Mucosa of descending colon (tissue), 3 donors: ENCODE data around the gene PIGT. TPM values are rescaled to one million over a fixed set of nuclear protein-coding genes. Genes with fewer than 3 reads are reported as not detected.

Experiments
- ATAC-seq: fragments of 200-7000 bp; cut with Tn5 transposase; one replicate; pipeline ENCODE4 v1.9.1; 2020; ENCODE audit warnings: mild to moderate bottlenecking, moderate library complexity
- DNase-seq, 3 donors: peaks; one replicate each; pipeline ENCODE4 v3.0.0-alpha.2; 2020
- H3K36me3 ChIP-seq: fragments of 200-600 bp; one replicate; pipeline ENCODE4 v1.8.0; 2021; ENCODE audit warnings: low read depth, mild to moderate bottlenecking
- H3K4me1 ChIP-seq: fragments of 200-600 bp; one replicate; pipeline ENCODE4 v1.8.0; 2021; ENCODE audit warnings: low read depth, mild to moderate bottlenecking
- H3K4me3 ChIP-seq: fragments of 200-600 bp; one replicate; pipeline ENCODE4 v1.8.0; 2021; ENCODE audit warnings: mild to moderate bottlenecking
- H3K9me3 ChIP-seq: fragments of 200-600 bp; one replicate; pipeline ENCODE4 v1.8.0; 2021; ENCODE audit warnings: mild to moderate bottlenecking
- intact Hi-C, 2 donors: fragments of 100-400 bp; cut with DNase I in 1 of 2; cut with micrococcal nuclease in 1 of 2; formaldehyde crosslinking; loops; one replicate each; pipeline versions ENCODE4 v1.11.0 to v1.11.1; 2022; cut with DNase I, micrococcal nuclease
- long read RNA-seq, 2 donors: library from polyadenylated mRNA; unstranded; transcript quantifications; one replicate each; pipeline ENCODE4 v2.0.0, GENCODE V29; 2019 to 2021
- total RNA-seq, 3 donors: library from RNA; stranded (reverse); fragmentation: NEBNext Ultra II Directional in 2 of 3; extraction: Animal tissue kit (Norgen Biotek cat#: 25700) in 2 of 3; gene quantifications; one replicate each; pipeline versions ENCODE4 v1.2.1 to v1.2.4, GENCODE V29; 2021 to 2023
- TF ChIP-seq, protein P1 (sequence below): fragments of 200-600 bp; IDR thresholded peaks from one replicate; pipeline ENCODE4 v1.8.0; 2022; ENCODE audit warnings: antibody characterized with exemption, mild to moderate bottlenecking
- donor health status: DM: no; HTN: no; CAD: no; lungs with moderate emphysema.
- donor health status: DM: no; HTN: no; CAD: no.
- donor health status: DM: no; HTN: yes; CAD: no.

The PIGT gene
- 100 to 1,000 TPM in 2 of 3 donors, 10 to 100 TPM in 1; 92.1 to 137 (median 124) TPM for total RNA-seq
- long read RNA-seq, donor 1, transcript PIGT-202 (12 exons, 2,245 nt): major isoform, 55 of 95 reads
- long read RNA-seq, donor 1, partial matches to known transcripts: 16 of 95 reads
- long read RNA-seq, donor 1, other reads (novel, unspliced or antisense): 14 of 95 reads
- long read RNA-seq, donor 2, transcript PIGT-202 (12 exons, 2,245 nt): major isoform, 47 of 81 reads
- long read RNA-seq, donor 2, partial matches to known transcripts: 11 of 81 reads
- long read RNA-seq, donor 2, other reads (novel, unspliced or antisense): 18 of 81 reads

DNA sequence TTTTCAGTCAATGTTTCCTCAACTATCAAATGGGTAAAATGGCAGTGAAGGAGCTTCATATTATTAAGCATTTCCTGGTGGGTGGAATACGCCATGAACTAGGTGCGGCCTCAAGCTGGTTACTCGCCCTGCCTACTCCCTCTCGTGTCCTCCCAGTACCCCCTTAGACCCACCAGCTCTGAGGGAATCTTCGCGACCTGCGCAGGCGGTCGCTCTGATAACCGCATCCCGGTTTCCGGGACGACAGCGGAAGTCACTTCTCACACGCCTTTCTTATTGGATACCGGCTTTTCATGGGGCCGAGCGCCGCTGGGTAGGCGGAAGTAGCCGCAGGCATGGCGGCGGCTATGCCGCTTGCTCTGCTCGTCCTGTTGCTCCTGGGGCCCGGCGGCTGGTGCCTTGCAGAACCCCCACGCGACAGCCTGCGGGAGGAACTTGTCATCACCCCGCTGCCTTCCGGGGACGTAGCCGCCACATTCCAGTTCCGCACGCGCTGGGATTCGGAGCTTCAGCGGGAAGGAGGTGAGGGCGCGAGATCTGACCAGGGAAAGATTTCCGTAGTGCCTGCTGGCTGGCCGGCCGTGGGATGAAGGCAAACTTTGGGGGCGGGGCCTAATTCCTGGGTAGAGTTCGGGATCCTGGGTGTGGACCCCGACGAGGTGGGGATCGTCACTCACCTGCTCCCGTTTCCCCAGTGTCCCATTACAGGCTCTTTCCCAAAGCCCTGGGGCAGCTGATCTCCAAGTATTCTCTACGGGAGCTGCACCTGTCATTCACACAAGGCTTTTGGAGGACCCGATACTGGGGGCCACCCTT is at the start of gene PIGT:
TSS of gene PIGT (plus strand) at position 320 of the 816 bp plus-strand sequence. CDS start at position 336, 16 bp downstream.
- peaks cover under 1% of the 10 kb centered on the region for H3K36me3 ChIP-seq
- H3K4me3 ChIP-seq: peak within 1 kb of the TSS; percentile 83
- TF ChIP-seq, protein P1, sequence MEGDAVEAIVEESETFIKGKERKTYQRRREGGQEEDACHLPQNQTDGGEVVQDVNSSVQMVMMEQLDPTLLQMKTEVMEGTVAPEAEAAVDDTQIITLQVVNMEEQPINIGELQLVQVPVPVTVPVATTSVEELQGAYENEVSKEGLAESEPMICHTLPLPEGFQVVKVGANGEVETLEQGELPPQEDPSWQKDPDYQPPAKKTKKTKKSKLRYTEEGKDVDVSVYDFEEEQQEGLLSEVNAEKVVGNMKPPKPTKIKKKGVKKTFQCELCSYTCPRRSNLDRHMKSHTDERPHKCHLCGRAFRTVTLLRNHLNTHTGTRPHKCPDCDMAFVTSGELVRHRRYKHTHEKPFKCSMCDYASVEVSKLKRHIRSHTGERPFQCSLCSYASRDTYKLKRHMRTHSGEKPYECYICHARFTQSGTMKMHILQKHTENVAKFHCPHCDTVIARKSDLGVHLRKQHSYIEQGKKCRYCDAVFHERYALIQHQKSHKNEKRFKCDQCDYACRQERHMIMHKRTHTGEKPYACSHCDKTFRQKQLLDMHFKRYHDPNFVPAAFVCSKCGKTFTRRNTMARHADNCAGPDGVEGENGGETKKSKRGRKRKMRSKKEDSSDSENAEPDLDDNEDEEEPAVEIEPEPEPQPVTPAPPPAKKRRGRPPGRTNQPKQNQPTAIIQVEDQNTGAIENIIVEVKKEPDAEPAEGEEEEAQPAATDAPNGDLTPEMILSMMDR: no peak
- no peaks in the 10 kb centered on the region for H3K9me3 ChIP-seq
- intact Hi-C loops: no loop called here
- peak; percentile 90 to 93 (median 91) for DNase-seq
- H3K4me1 ChIP-seq: peaks cover 52% of the 10 kb centered on the region
- peak; percentile 78 for ATAC-seq

DNA sequence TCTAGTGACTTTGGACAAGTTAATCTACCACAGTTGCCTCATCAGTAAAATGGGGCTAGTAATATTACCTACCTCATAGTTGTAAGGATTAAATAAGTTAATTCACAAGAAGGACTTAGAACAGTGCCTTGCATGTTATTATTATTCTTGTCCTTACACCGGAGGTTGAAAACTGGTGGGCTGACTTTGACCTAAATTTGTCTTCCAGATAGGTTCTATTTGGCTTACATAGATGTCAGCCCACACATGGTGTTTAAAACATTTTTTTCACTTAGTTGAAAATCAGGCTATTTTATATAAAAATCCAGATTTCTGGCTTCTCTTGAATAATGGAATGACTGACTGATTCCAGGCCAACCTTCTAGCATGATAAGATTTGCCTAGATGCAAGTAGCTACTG is 49.7 kb upstream of the PIGT start:
- Histone ChIP-seq H3K9me3 (no peaks in the 10 kb centered on the region), H3K4me1 (peaks cover 31% of the 10 kb centered on the region), H3K4me3 (no peak overlapping the region), H3K36me3 (peaks cover 9% of the 10 kb centered on the region)
- ATAC-seq: no peak
- TF ChIP-seq, protein P1: no peak
- intact Hi-C loops: no loop called here
- no peak for DNase-seq

DNA sequence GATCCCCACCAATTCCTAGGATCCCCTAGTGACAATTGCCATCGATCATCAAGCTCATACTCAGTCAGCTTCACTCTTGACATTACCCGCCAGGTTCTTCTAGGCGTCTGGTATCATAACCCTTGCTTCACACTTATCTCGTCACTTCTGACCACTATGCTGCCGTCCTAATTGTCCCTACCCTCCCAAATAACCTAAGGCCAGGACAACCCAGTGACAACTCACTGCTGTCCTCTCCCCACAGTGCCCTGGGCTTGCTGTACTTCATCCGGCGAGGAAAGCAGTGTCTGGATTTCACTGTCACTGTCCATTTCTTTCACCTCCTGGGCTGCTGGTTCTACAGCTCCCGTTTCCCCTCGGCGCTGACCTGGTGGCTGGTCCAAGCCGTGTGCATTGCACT is 49.3 kb upstream of the PIGT start:
- intact Hi-C loops: no loop called here
- no peaks in the 10 kb centered on the region for H3K9me3 ChIP-seq
- TF ChIP-seq, protein P1: no peak
- no peak overlapping the region for H3K4me3 ChIP-seq
- peaks cover 9% of the 10 kb centered on the region for H3K36me3 ChIP-seq
- ATAC-seq: no peak
- H3K4me1 ChIP-seq: peaks cover 31% of the 10 kb centered on the region
- DNase-seq: no peak

DNA sequence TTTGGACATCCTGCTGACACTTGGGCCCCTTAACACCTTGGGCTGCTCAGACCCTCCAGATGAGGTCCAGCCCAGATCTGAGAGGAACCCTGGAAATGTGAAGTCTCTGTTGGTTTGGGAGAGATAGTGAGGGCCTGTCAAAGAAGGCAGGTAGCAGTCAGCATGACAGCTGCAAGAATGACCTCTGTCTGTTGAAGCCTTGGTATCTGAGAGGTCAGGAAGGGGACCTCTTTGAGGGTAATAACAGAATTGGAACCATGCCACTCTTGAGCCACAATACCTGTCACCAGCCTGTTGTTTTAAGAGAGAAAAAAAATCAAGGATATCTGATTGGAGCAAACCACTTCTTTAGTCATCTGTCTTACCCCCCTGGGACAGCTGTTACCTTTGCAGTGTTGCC is 48.8 kb upstream of the PIGT start:
- Histone ChIP-seq H3K4me3 (no peak overlapping the region), H3K9me3 (no peaks in the 10 kb centered on the region), H3K4me1 (peaks cover 31% of the 10 kb centered on the region), H3K36me3 (peaks cover 9% of the 10 kb centered on the region)
- intact Hi-C loops: no loop called here
- DNase-seq (no peak), ATAC-seq (no peak)
- TF ChIP-seq, protein P1: no peak

DNA sequence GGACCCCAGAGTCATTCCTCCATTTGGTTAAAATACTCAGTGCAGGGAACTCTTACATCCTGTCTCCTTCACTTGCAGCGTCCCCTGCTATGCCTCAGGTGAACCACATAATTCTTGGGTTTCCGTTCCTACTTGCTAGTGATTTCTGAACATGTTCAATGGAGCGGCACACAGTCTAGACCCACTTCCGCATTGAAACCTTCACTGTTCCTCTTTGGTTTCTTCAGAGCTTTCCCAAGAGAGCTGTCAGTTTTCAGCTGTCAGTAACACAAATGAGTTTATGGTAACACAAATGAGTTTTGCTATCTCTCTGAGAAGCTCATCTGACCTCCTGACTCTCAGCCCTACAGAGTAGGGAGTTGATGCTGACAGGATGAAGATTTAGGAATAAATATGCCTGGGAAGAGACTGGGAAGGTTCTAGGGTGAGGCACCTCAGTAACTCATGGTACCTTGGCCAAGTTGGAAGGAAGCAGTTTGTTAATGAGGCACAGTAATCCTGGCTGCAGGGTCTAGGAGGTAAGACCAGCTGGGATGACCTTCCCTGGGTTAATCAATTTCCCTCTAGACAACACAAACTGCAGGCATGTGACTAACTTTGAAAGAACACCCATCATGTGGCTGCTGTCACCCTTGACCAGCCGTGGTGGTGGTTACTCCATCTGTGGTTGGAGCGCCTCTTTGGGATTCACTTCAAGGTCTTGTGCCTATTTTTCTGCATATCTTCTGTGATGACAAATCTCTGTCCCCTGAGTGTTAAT is 47.5 kb upstream of the PIGT start:
- no peaks in the 10 kb centered on the region for H3K9me3 ChIP-seq
- H3K4me1 ChIP-seq: peaks cover 31% of the 10 kb centered on the region
- peak in 1 of 3 donors; percentile 44 for DNase-seq
- intact Hi-C loops: no loop called here
- peak; percentile 30 for ATAC-seq
- peaks cover 6% of the 10 kb centered on the region for H3K36me3 ChIP-seq
- H3K4me3 ChIP-seq: no peak overlapping the region
- TF ChIP-seq, protein P1: no peak
